Osteoblast (primary cell): ENCODE data around the gene SLC38A10. TPM values are rescaled to one million over a fixed set of nuclear protein-coding genes. Genes with fewer than 3 reads are reported as not detected.

ENCODE experiments used
- DNase-seq: peaks from one replicate; pipeline ENCODE4 v3.0.0; 2011; ENCODE audit warnings: low spot score, mixed read lengths; ENCODE audit not compliant: insufficient read length; ENCODE audit errors: missing footprints
- H2AFZ ChIP-seq: 2 replicates; pipeline ENCODE4 v1.6.0; 2011; ENCODE audit warnings: mild to moderate bottlenecking, low read length
- H3K27ac ChIP-seq: 2 replicates; pipeline ENCODE4 v1.5.1; 2011; ENCODE audit warnings: mild to moderate bottlenecking, low read depth, low read length, moderate library complexity
- H3K27me3 ChIP-seq: 2 replicates; pipeline ENCODE4 v1.6.0; 2012; ENCODE audit warnings: mild to moderate bottlenecking, control low read depth, inconsistent platforms, low read length, moderate library complexity; ENCODE audit not compliant: insufficient read depth
- H3K36me3 ChIP-seq: 2 replicates; pipeline ENCODE4 v1.5.1; 2011; ENCODE audit warnings: mild to moderate bottlenecking, low read length, control low read depth, moderate library complexity; ENCODE audit not compliant: insufficient read depth
- H3K4me1 ChIP-seq: 2 replicates; pipeline ENCODE4 v1.5.1; 2011; ENCODE audit warnings: mild to moderate bottlenecking, low read length, control low read depth, moderate library complexity; ENCODE audit not compliant: insufficient read depth
- H3K4me2 ChIP-seq: 2 replicates; pipeline ENCODE4 v1.6.0; 2011; ENCODE audit warnings: mild to moderate bottlenecking, low read length; ENCODE audit not compliant: insufficient read depth
- H3K4me3 ChIP-seq: fragments of 200-600 bp; sonication (generic); 3 replicates; pipeline ENCODE4 v1.5.1; 2012; ENCODE audit warnings: mild to moderate bottlenecking, low read length, inconsistent platforms; ENCODE audit not compliant: insufficient read depth
- H3K79me2 ChIP-seq: 2 replicates; pipeline ENCODE4 v1.6.0; 2012; ENCODE audit warnings: mild to moderate bottlenecking, low read length, control low read depth, inconsistent platforms; ENCODE audit not compliant: insufficient read depth
- H3K9me3 ChIP-seq: 2 replicates; pipeline ENCODE4 v1.5.1; 2011; ENCODE audit warnings: low read depth, low read length, control low read depth
- H4K20me1 ChIP-seq: 2 replicates; pipeline ENCODE4 v1.6.0; 2012; ENCODE audit warnings: mild to moderate bottlenecking, low read length, control low read depth; ENCODE audit not compliant: insufficient read depth
- CTCF ChIP-seq: IDR thresholded peaks from 2 replicates; pipeline ENCODE4 v1.5.1; 2011; ENCODE audit warnings: mild to moderate bottlenecking, low read depth, low read length, moderate library complexity; ENCODE audit errors: extremely low read depth
- total RNA-seq: library from RNA; depleted of rRNA; stranded (reverse); fragments of >200 nt; gene quantifications from 2 replicates; pipeline ENCODE4 v1.2.3, GENCODE V29; 2012

SLC38A10 gene
- total RNA-seq, 1 donor = 92.6 TPM

DNA sequence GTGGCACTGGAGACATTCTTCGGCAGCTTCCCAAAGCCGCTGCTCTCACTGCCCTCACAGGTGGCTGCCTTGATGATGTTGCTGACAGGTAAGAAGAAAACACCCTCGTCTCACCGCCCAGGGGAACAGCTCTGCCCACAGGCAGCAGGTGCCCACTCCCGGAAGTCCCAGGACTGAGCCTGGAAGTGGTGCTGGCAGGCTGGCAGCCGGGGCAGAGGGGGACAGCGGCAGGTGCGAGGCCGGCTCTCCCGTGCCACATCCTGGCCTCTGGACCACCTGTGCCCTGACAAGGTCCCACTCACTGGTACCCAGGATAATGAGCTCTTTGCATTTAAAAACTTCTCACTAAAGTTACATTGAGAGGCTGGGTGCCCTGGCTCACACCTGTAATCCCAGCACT, 92.8 kb downstream of the SLC38A10 start:
- TF ChIP-seq CTCF = no peak
- H3K79me2 ChIP-seq = no peaks in the 10 kb centered on the region
- no peaks in the 10 kb centered on the region for H3K36me3 ChIP-seq
- H3K27ac ChIP-seq = no peak overlapping the region
- no peaks in the 10 kb centered on the region for H3K9me3 ChIP-seq
- no peak for DNase-seq
- no peak overlapping the region for H3K4me3 ChIP-seq
- no peaks in the 10 kb centered on the region for H3K4me1 ChIP-seq
- no peaks in the 10 kb centered on the region for H3K27me3 ChIP-seq
- no peak overlapping the region for H2AFZ ChIP-seq
- H4K20me1 ChIP-seq = no peaks in the 10 kb centered on the region
- H3K4me2 ChIP-seq = no peak overlapping the region

GRCh38 chr17:81200695-81201580, 94.2 kb downstream of the SLC38A10 start:
- H4K20me1 ChIP-seq = no peaks in the 10 kb centered on the region
- no peaks in the 10 kb centered on the region for H3K36me3 ChIP-seq
- no peak overlapping the region for H3K4me3 ChIP-seq
- TF ChIP-seq CTCF = peak; percentile 69
- H3K4me2 ChIP-seq = no peak overlapping the region
- H3K9me3 ChIP-seq = no peaks in the 10 kb centered on the region
- H3K27me3 ChIP-seq = no peaks in the 10 kb centered on the region
- no peaks in the 10 kb centered on the region for H3K4me1 ChIP-seq
- no peaks in the 10 kb centered on the region for H3K79me2 ChIP-seq
- peak overlapping the region; percentile 74 for H2AFZ ChIP-seq
- DNase-seq = peak; percentile 100
- no peak overlapping the region for H3K27ac ChIP-seq

- H3K4me1 ChIP-seq = no peaks in the 10 kb centered on the region
- H3K4me3 ChIP-seq = no peak overlapping the region
- peak overlapping the region; percentile 74 for H2AFZ ChIP-seq
- H3K36me3 ChIP-seq = no peaks in the 10 kb centered on the region
- no peak overlapping the region for H3K27ac ChIP-seq
- no peak for TF ChIP-seq CTCF
- no peaks in the 10 kb centered on the region for H3K9me3 ChIP-seq
- H3K79me2 ChIP-seq = no peaks in the 10 kb centered on the region
- H3K27me3 ChIP-seq = no peaks in the 10 kb centered on the region
- H4K20me1 ChIP-seq = no peaks in the 10 kb centered on the region
- DNase-seq = no peak
- H3K4me2 ChIP-seq = no peak overlapping the region
Measured at GRCh38 chr17:81200201-81200600, 94.9 kb downstream of the SLC38A10 start.

DNA sequence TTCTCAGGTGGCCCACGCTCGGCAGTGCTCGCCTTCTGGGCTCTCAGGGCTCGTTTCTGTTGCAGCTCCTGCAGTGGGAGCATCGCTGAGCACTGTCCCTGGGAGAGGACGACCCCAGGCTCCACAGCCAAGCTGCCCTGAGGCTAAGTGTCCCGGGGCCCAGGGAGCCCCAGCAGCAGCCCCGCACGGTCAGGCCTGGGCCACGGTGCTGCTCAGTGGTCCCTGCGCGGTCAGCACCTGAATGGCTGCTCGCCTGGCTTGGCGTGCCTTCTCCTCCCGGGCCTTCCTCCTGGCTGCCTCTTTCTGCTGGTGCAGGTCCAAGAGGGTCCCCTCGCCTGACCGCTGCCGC, 95.7 kb downstream of the SLC38A10 start:
- no peak for TF ChIP-seq CTCF
- no peak overlapping the region for H3K27ac ChIP-seq
- H3K79me2 ChIP-seq = no peaks in the 10 kb centered on the region
- no peaks in the 10 kb centered on the region for H3K36me3 ChIP-seq
- H3K4me2 ChIP-seq = no peak overlapping the region
- no peaks in the 10 kb centered on the region for H3K9me3 ChIP-seq
- no peak for DNase-seq
- no peak overlapping the region for H3K4me3 ChIP-seq
- no peaks in the 10 kb centered on the region for H3K27me3 ChIP-seq
- H2AFZ ChIP-seq = no peak overlapping the region
- H4K20me1 ChIP-seq = no peaks in the 10 kb centered on the region
- H3K4me1 ChIP-seq = no peaks in the 10 kb centered on the region
